ENCODE data around the gene FBXO40.

FBXO40 gene

DNA sequence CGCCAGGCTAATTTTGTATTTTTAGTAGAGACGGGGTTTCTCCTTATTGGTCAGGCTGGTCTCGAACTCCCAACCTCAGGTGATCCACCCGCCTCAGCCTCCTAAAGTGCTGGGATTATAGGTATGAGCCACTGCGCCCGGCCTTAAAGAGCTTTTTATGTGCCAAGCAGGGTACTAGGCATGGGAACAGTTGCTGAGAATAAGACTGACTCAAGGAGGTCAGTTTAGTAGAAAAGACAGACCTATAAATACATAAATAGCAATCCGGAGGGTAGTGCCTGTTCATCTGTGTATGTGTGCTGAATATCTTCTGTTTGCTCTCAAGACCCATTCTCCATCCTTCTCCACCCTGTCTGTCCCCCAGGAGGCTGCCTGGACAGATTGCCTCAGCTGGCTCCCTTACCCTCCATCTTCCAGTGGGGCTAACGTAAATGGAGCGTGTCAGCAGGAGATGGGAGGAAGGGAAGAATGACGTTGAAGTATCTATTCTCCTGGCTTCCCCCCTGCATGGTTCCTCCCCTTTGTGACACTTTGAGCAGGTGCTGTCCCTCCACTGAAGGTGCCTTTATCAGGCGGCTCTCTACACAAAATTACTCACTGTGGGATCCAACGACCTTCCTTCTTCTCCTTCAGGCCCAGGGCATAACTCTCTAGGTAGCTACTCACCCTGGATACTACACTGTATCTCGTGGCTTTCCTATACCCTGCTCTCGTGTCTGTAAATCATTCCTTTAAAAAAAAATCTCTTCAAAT lies 31.1 kb downstream of the FBXO40 start:
- no peak for FAIRE-seq

DNA sequence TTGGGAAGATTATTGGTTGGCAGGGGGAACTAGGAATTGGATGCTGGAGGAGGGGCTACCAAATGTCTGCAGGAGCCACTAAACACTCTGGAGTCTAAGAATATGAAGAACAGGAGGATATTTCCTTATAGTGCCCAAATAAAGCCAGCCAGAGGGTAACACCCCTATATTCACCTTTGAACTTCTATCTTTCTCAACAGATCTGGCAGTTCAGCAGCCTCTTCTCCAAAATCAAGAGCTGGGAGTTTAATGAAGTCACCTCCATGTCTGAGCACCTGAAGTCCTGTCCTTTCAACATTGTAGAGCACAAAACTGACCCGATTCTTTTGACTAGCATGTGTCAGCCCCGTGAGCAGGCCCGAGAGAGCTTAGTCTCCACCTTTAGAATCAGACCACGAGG lies 33.3 kb downstream of the FBXO40 start:
- FAIRE-seq = no peak

DNA sequence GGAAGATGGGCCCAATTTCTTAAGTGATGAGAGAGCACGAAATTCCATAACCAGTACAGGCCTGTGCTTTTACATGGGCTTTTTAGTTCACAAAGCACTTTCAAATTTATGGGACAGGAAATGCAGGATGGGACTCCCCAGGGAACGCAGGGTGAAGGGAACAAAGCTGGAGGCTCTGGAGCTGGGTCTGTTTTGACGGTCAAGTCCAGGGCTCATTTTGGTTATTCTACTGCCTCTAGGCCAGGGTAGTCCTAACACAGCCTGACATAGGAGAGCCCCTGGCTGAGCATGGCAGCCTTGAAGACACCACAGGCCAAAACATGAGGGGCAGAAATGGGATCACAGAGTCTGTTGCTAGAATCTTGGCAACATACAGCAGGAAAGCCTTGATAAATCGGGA lies 34.0 kb downstream of the FBXO40 start:
- FAIRE-seq = no peak

DNA sequence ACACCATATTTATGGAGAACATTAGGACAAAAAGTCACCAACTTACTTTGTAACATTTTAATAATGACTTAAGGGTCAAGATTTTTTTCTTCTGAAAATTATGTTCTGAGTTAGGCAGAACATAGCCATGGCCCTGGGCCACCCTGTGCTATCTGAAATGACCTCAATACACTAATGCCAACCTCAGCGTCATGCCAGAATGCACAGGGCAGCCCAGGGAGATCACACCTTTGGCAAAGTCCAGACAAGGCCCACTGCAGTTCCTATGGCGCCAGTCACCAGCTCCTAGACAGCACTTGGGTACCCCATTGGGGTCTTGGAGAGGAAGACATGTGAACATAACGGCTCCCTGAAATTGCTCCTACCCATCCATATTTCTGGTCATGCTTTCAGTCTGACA lies 34.4 kb downstream of the FBXO40 start:
- no peak for FAIRE-seq

DNA sequence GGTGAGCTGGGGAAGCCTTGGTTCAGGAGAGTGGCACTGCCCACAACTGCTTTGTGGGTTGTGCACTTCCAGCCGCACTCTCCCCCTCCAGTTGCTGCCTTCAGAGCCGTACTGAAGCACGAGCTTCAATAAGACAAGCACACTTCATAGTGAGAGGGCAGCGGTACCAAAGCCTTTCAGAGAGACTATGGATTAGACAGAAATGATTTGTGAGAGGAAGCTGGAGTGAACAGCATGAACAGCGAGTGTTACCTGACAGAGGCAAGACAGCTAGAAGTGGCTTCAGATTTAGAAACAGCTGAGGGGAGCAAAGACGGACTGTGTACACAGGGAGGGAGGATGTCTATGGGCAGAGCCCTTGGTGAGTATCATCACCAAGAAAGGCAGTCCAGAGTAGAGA lies 36.4 kb downstream of the FBXO40 start:
- FAIRE-seq = no peak

DNA sequence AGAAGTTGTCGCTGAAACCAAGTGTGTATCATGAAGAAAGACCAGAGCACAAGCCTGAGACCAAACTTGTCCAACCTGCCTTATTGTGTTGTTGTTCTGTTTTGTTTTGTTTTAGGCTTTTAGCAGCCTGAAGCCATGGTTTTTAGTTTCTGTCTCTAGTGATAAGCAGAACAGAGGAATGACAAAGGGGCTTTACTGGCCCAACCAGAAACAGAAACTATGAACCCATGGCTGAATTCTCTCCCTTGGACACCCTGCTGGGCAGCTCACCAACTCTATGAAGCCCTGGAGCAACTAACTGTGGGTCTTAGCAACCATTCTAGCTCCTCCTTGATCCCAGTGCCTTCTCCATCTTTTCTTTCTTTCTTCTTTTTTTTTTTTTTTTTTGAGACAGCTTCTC lies 37.2 kb downstream of the FBXO40 start:
- no peak for FAIRE-seq

DNA sequence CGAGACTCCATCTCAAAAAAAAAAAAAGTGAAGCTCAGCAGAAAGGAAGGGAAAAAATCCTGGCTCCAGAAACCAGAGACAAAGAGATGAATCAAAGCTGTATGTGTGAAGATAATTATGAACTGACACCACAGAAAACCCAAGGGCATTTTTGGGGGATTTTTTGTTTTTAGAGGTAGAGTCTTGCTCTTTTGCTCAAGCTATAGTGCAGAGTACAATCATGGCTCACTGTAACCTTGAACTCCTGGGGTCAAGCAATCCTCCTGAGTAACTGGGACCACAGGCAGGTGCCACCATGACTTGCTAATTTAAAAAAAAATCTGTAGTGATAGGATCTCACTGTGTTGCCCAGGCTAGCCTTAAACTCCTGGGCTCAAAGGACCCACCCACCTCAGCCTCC lies 44.7 kb downstream of the FBXO40 start:
- FAIRE-seq = no peak

DNA sequence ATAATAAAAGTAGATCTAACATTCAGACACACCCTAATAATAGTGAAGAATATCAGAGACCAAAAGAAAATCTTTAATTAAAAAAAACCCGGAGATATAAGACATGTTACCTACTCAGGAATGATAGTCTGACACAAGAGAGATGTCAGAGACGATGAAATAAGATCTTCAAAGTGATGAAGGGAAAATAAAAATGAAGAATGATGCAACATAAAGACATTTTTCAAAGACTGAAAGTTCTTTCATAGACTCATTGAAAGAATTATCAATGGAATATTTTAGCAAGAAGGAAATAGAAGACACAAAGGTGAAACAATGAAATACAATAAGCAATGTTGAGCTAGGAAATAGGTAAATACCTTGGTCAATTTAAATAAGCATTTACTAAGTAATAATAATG lies 47.9 kb downstream of the FBXO40 start:
- no peak for FAIRE-seq

DNA sequence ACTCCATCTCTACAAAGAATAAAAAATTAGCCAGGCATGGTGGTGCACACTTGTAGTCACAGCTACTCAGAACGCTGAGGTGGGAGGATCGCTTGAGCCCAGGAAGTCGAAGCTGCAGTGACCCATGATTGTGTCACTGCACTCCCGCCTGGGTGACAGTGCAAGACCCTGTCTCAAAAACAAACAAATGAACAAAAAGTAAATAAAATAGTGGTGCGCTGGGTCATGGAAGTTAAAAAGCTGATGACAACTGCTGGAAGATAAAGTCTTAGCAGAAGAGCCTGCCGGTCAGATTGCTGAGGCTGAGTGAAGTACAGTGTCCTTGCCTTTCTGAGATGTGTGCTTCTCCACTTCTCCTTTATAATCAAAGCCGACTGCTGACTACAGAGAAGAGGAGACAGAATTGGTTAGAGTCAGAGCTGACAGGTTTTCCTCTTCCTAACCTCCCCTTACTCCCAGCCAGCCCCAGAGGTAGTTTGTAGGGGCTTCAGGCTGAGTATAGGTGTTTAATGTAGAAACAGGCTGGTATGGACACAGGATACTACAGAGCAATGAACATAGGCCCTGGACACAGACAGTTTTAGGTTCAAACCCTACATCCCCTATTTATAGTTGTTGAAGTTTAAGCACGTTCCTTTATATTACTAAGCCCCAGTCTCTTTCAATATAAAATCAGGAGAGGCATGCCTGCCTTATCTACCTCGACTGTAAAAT lies 49.6 kb downstream of the FBXO40 start:
- FAIRE-seq = no peak

DNA sequence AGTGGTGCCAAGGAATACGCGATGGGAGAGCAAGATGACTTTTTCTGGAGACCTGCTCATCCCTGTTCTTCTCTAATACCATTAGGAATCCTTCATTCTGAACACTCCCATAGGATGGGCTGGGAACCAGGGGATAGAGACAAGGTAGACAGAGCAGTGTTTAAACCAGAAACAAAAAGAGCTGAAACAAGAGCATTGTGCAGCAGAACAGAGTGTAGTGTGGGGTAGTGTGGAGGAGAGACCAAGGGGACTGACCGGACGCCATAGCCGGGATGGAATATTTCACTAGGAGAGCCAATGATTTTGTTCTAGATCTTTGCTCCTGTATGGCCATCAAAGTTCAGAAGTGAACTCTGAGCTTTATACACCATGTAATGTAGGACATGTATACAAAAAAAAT lies 51.9 kb downstream of the FBXO40 start:
- FAIRE-seq = no peak

DNA sequence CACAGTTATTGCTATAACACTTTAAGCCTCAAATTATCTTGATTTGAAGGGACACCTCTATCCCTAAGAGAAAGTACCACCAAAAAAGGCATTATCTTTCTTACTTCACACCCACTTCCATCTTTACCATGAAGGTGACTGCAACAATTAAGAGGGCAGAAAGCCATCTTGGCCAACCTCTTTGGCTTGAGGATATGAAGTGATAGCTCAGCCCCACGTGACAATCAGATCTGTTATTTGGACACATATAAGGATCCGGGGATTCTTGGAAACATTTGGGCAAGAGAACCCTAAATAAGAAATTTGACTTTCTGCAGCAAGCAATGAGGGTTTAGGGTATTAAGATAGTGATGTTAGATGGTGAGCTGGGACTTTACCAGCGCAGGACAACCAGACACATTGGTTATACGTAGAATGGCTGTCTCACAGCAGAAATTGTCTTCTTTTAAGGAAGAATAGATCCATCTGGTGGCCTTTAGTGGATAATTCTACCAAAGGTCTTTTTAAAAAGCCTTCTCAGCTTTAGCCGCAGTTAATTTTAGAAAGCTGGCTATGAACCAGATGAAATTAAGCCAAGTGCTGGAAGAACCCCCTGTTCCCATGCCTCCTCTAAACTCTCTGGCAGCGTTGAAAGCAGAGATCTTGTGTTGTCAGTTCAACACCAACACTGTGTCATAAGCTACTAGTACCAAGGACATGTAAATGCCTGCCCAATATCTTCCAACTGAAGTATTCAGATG lies 55.2 kb downstream of the FBXO40 start:
- no peak for FAIRE-seq

DNA sequence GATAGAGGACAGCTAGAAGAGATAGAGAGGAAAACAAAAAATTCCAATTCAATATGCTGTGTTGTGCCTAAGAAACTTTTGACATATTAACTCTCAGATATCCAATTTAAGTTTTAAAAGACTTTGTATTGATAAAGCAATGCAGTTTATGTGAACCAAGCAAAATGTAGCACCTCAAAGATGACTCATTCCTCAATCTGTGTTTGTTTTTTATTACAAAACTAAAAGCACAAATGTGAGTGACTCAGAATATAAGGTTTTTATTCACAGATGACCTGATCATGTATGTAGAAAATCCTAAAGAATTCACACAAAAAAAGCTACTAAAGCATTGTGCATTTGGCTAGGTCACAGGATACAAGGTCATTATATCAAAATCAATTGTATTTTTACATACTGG lies 56.5 kb downstream of the FBXO40 start:
- FAIRE-seq = peak; percentile 5

DNA sequence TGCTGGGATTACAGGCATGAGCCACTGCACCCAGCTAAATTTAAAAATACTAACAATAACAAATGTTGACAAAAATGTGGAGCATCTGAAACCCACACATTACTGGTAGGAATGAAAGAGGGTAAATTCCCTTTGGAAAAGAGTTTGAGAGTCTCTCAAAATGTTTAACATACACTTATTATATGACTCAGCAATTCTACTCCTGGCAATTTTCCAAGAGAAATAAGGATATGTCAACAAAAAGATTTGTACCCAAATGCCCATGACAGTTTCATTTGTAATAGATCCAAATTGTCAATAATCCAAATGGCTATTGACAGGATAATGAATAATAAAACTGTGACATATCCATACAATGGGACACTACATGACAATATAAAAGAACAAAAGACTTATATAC lies 58.5 kb downstream of the FBXO40 start:
- FAIRE-seq = no peak

DNA sequence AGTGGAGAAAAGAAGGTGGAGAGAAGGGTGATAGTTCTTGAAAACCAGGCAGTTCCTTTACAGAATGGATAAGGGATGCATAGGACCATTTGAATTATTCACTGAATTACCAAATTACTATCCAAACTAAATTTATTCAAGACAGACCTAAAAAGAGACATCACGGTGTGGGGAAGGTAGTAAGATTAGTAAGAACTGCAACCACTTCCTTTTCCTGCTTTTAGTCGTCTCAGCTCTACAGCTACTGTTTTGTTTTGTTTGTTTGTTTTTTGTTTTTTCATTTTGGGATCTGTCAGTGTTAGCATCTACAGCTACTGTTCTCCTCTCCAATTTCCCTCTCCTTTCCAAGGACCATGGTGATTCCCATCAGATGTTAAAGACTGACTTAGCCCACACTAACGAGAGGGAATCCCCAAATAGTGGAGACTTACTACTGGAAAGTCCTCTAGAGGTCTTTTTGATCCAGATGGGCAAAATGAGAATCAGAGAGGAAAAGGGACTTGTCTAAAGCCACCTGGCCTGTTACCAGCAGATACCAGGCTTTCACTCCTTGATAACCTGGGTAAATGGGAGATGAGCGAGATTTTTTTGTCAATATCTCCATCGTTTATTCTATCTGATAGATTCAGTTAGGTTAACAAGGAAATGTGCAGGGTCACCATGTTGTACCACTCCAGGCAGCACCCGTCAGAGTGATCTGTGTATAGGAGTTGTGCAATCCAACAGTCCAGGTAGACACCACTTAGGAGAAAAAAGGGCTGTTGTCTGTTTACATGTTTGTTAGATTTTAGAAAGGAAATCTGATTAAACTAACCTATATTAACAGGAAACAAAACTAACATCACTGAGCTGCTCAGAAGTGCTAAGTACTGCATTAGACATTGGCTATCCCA lies 61.6 kb downstream of the FBXO40 start:
- FAIRE-seq = no peak

DNA sequence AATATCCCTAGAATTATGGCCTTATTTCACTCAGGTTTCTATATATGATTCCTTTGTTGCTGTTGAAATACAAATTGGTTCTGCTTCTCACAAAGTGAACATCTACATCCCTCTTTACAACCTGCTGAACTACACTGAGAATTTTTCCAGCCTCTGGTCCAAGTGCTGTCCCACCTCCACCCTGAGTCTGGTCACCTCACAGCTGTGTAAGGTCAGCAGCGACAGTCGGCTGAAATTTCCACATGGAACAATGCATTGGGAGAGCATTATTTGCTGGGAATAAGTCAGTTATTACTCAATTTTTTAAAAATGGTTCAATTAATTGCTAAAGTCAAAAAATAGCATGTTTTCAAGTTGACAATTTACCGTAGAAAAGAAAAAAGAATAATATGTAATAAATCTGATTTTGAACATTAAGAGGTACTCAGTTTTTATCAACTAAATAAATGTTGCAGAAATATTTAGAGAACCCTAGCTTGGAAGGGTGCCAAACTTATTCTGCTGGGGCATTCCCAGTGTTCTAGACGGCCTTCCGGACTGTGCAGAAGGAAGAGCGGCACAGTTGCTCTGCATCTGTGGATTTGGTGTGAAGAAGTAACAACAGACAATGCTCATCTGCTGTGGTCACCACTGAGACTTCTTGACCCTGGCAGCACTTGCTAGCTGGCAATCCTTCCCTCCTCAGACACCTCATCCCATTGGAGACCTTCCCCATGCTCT lies 65.7 kb downstream of the FBXO40 start:
- no peak for FAIRE-seq

DNA sequence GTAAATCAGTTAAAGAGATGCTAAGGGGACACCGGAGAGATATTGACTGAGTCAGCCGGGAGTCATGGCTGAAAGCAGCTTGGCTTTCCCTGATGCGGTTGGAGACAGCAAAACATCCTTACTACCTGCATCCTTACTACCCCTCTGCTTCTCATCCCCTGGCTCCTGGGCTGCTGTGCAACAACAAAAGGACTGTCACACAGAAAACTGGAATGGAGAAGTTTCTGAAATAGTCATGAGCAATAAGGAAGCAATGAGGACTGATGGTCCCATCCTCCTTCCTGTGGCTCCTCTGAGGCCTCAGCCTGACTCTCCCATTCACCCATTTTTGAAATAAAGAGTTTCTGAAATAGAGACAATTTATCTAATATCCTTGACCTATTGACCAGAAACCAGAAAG lies 66.4 kb downstream of the FBXO40 start:
- FAIRE-seq = no peak

DNA sequence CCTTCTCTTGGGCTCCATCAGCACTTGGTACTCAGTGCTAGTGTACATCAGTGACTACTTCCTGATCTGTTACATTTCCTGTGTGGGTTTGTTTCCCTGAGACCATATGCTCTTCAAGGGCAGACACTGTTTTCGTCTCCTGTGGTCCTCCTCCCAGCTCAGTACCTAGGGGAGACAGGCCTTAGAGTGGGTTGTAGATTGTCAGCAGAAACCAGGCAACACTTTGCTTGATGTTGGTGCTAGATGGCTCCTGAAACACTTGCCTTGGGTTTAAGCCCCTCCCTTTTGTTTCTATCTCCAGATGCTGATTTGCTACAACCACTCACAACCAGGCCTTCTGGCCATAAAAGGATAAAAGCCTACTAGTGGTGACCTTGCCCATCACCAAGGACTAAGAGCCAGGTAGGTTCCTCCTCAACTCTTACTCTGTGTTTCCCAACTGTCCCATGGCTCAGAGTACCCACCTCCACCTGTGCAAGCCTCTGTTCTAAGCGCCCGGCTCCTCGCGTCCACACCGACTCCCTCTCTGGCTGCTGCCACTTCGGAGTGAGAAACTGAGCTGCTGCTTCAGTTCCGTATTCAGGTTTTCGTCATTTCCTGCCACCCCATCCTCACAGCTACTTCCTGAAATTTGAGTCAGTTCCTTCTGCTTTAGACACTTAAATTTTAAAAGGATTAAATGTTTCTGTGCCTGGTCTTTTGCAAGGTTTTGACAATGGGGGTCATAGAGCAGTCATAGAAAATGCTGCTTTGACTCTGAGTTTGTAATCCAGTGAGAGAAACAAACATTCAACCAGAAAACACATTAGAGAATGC lies 67.4 kb downstream of the FBXO40 start, which contains the start of gene HCLS1:
TSS of gene HCLS1 (minus strand) at position 548 of the 816 bp plus-strand sequence. CDS start 2,556 bp downstream, outside the sequence.
- no peak for FAIRE-seq

DNA sequence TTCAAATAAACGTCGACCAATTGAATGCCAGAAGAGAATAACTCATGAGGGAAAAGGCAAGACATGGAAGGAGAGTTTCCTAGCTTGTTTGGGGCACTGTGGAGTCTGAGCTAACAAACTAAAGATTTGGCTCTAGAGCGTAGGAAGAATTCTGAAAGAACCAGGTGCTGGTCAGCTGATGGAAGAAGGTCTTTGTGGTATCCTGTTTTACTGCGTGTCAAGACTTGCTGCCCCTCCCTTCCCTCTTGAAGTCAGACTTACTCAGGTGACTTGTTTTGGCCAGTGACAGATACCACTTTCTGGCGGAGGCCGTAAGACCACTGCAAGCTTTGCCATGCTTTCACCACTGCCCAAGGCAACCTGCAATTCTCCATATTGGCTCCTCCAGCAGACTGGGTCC lies 68.2 kb downstream of the FBXO40 start:
- FAIRE-seq = no peak

DNA sequence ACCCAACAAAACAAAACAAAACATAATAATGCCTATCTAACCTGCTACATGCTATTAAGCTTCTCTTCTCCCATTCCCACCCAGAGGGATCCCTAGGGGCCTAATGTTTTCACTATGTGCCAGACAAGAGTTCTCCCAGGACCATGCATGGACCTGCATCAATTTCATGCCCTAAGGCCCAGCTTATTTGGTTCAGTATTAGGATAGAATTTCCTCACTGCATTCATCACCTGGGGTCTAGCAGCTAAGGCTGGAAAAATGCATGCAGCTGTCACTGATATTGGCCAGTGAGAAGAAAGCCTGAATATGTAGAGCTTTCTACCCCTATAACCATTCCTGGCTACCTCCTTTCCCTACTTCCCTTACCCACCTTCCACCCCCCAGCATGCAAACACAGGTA lies 69.6 kb downstream of the FBXO40 start:
- no peak for FAIRE-seq

DNA sequence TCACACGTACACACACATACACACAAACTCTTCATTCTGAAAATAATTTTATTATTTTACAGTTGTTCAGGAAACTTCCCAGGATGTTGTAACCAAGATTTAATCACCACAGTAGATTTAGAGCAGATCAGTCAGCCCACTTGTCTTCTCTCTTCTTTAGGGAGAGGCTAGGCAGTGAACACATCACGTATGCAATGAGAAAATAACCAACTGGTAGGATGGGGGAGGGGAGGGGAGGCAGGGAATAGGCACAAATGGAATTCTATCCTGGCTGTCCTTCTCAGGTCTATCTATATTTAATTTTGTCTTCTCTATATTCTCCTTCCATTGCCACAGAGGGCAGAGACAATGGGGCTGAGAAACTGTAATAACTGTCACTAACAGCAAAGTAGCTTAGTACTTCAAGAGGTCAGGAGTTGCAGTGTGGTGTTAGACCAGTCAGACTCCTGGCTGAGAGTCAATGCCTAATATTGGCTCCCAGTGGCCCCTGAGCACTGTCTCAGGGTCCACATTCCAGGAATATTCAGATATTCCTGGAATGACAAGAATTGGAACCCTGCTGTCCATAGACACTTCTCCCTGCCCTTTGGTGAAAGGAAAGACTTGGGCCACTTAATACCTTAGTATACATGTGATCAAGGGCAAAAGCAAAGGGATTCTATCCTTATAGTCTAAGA lies 70.1 kb downstream of the FBXO40 start:
- no peak for FAIRE-seq
